Sciatic nerve (tissue), 2 donors: ENCODE measurements around the gene MGST3. TPM values are rescaled to one million over a fixed set of nuclear protein-coding genes. Genes with fewer than 3 reads are reported as not detected.
"Not testable (repeated sequence)": the region's sequence is repeated elsewhere in the genome, so short reads cannot be mapped to it uniquely, and the experiment has no call there.

Experiments
- ATAC-seq: fragments of 200-7000 bp; cut with Tn5 transposase; one replicate; pipeline ENCODE4 v1.9.1; 2020; ENCODE audit warnings: mild to moderate bottlenecking, moderate library complexity
- DNase-seq: peaks from one replicate; pipeline ENCODE4 v3.0.0-alpha.2; 2020; ENCODE audit warnings: low spot score
- intact Hi-C: fragments of 100-400 bp; cut with DNase I; formaldehyde crosslinking; loops from one replicate; pipeline ENCODE4 v1.14.2; 2022
- total RNA-seq: library from RNA; stranded (reverse); fragmentation: NEBNext Ultra II Directional; extraction: Animal tissue kit (Norgen Biotek cat#: 25700); gene quantifications from one replicate; pipeline ENCODE4 v1.2.1, GENCODE V29; 2021
- donor health status: DM: no; HTN: no; CAD: no.
- donor health status: DM: no; HTN: no; CAD: no.

MGST3 gene
- total RNA-seq, 1 donor from 2014 or later = 142 TPM

GRCh38 chr1:165686121-165686970 lies 55.3 kb downstream of the MGST3 start:
- intact Hi-C loops = no loop called here

GRCh38 chr1:165686971-165687433 lies 56.0 kb downstream of the MGST3 start:
- DNase-seq (no peak), ATAC-seq (no peak)
- intact Hi-C loops = no loop called here

More at GRCh38 chr1:165686121-165686970, 55.3 kb downstream of the MGST3 start:
- no peak for DNase-seq
- no peak for ATAC-seq

- intact Hi-C loops = no loop called here
- DNase-seq = no peak
- no peak for ATAC-seq
Observed at GRCh38 chr1:165688046-165688445, 57.0 kb downstream of the MGST3 start.

- no peak for ATAC-seq
- DNase-seq = no peak
- intact Hi-C loops = no loop called here
Observed at GRCh38 chr1:165695031-165695430, 64.0 kb downstream of the MGST3 start.

GRCh38 chr1:165696625-165697100 lies 65.6 kb downstream of the MGST3 start:
- no peak for DNase-seq
- peak; percentile 87 for ATAC-seq
- intact Hi-C loops = no loop called here

GRCh38 chr1:165697491-165697880 lies 66.5 kb downstream of the MGST3 start:
- intact Hi-C loops = no loop called here
- no peak for ATAC-seq

GRCh38 chr1:165697881-165698760 lies 67.1 kb downstream of the MGST3 start, which contains the start of gene ALDH9A1:
ALDH9A1 (minus strand) TSS chr1:165698562; CDS start chr1:165698558, 4 bp downstream.
- ATAC-seq (peak; percentile 94), DNase-seq (peak; percentile 93)
- intact Hi-C loops = no loop called here

More at GRCh38 chr1:165697491-165697880, 66.5 kb downstream of the MGST3 start:
- no peak for DNase-seq

GRCh38 chr1:165698761-165699052 lies 67.7 kb downstream of the MGST3 start:
- no peak for DNase-seq
- ATAC-seq = no peak
- intact Hi-C loops = no loop called here

- ATAC-seq (no peak), DNase-seq (no peak)
- intact Hi-C loops = no loop called here
Observed at GRCh38 chr1:165699577-165699976, 68.5 kb downstream of the MGST3 start.

GRCh38 chr1:165701922-165702321 lies 70.9 kb downstream of the MGST3 start:
- intact Hi-C loops, ATAC-seq: not testable (repeated sequence)

GRCh38 chr1:165703648-165704047 lies 72.6 kb downstream of the MGST3 start:
- intact Hi-C loops = no loop called here
- no peak for ATAC-seq
- DNase-seq = no peak

More at GRCh38 chr1:165701922-165702321, 70.9 kb downstream of the MGST3 start:
- DNase-seq = not testable (repeated sequence)

Other genes with a start within 250 kb of the MGST3 start
- 11.9 TPM for gene RXRG, start 186.1 kb upstream of the MGST3 start, total RNA-seq
- gene LRRC52, start 87.2 kb upstream of the MGST3 start, total RNA-seq = not detected
- gene ALDH9A1, start 67.3 kb downstream of the MGST3 start, total RNA-seq = 61.1 TPM
- 55.1 TPM for gene TMCO1, start 137.6 kb downstream of the MGST3 start, total RNA-seq
- 28.1 TPM for gene UCK2, start 196.4 kb downstream of the MGST3 start, total RNA-seq